HepG2 (cell line): ENCODE results near the gene UTF1. TPM values are rescaled to one million over a fixed set of nuclear protein-coding genes. Genes with fewer than 3 reads are reported as not detected.

Experiments
- ATAC-seq: fragments of 200-7000 bp; cut with Tn5 transposase; 3 replicates; pipeline ENCODE4 v1.9.1; 2020; ENCODE audit warnings: mild to moderate bottlenecking, moderate library complexity
- BruUV-seq: library from RNA; stranded (reverse); fragments of 400-500 nt; replicated peaks from 2 replicates; lab custom pipeline; 2021; lab: Mats Ljungman, UMichigan
- CTCF ChIA-PET: fragments of 300-600 bp; formaldehyde crosslinking; extraction: SDS; loops from one replicate; lab custom pipeline; 2021; ENCODE audit warnings: low total read pairs, inconsistent platforms, low intra/inter-chr PET ratio; lab: Yijun Ruan, JAX
- POLR2A ChIA-PET: fragments of 350-600 bp; sonication (Branson Sonifier 250); formaldehyde crosslinking; loops from one replicate; lab custom pipeline; 2020; ENCODE audit warnings: antibody characterized with exemption, inconsistent platforms; lab: Yijun Ruan, JAX
- DNase-seq: peaks from one replicate; pipeline ENCODE4 v3.0.0-alpha.2; 2015; ENCODE audit warnings: low spot score
- FAIRE-seq: peaks from 3 replicates; lab custom pipeline; 2011; peaks lifted over from hg19 to GRCh38; lab: Jason Lieb, UNC
- H2AFZ ChIP-seq: one replicate; pipeline ENCODE4 v1.6.1; 2011; ENCODE audit warnings: low read length, inconsistent platforms
- H3K27ac ChIP-seq: fragments of 300-600 bp; 3 replicates; pipeline ENCODE4 v1.8.0; 2011; ENCODE audit warnings: mixed run types, mild to moderate bottlenecking, mixed read lengths, low read length, inconsistent platforms; ENCODE audit not compliant: insufficient read depth; ENCODE audit errors: extremely low read length
- H3K27me3 ChIP-seq, 2 experiments: fragments of 200-600 bp in 1 of 2; 2 replicates in 1 of 2; 3 replicates in 1 of 2; pipeline versions ENCODE4 v1.6.0 to v1.8.0; 2011; ENCODE audit warnings: low read length in 2 of 2, mild to moderate bottlenecking in 2 of 2, moderate library complexity in 2 of 2, inconsistent platforms in 1 of 2; ENCODE audit not compliant: insufficient read depth in 2 of 2, control insufficient read depth in 1 of 2
- H3K36me3 ChIP-seq, 2 experiments: fragments of 200-600 bp in 1 of 2; replicated peaks in 1 of 2; 2 replicates in 1 of 2; 3 replicates in 1 of 2; pipeline versions ENCODE4 v1.5.1 to v1.8.0; 2011; ENCODE audit warnings: low read length in 2 of 2, inconsistent platforms in 1 of 2; ENCODE audit not compliant: insufficient read depth in 2 of 2, control insufficient read depth in 1 of 2
- H3K4me1 ChIP-seq: 2 replicates; pipeline ENCODE4 v1.5.1; 2012; ENCODE audit warnings: low read length, inconsistent platforms; ENCODE audit not compliant: insufficient read depth
- H3K4me2 ChIP-seq: 2 replicates; pipeline ENCODE4 v1.6.0; 2011; ENCODE audit warnings: low read depth, low read length, inconsistent platforms
- H3K4me3 ChIP-seq, 3 experiments: fragments of 200-600 bp in 1 of 3; sonication (generic), shearing (Covaris generic) in 1 of 3; replicated peaks in 1 of 3; 2 replicates each; pipeline ENCODE4 v1.5.1; 2011 to 2016; ENCODE audit warnings: low read length in 3 of 3, inconsistent platforms in 2 of 3, low read depth in 2 of 3, mild to moderate bottlenecking in 2 of 3, control low read depth in 1 of 3, mixed read lengths in 1 of 3; ENCODE audit not compliant: insufficient read depth in 1 of 3
- H3K79me2 ChIP-seq: one replicate; pipeline ENCODE4 v1.6.1; 2011; ENCODE audit warnings: low read length, inconsistent platforms; ENCODE audit not compliant: insufficient read depth
- H3K9ac ChIP-seq: 2 replicates; pipeline ENCODE4 v1.6.0; 2011; ENCODE audit warnings: mild to moderate bottlenecking, low read depth, low read length, inconsistent platforms; ENCODE audit not compliant: insufficient read depth
- H3K9me3 ChIP-seq: 2 replicates; pipeline ENCODE4 v1.5.1; 2012; ENCODE audit warnings: mild to moderate bottlenecking, low read length
- H4K20me1 ChIP-seq: 2 replicates; pipeline ENCODE4 v1.6.0; 2011; ENCODE audit warnings: inconsistent platforms, mild to moderate bottlenecking, low read length, moderate library complexity; ENCODE audit not compliant: insufficient read depth
- ELF1 ChIP-seq: sonication (generic); formaldehyde crosslinking; IDR thresholded peaks from 2 replicates; pipeline ENCODE4 v1.4.0; 2020; ENCODE audit warnings: missing genetic modification reagents
- GTF2F1 ChIP-seq: fragments of 150-350 bp; IDR thresholded peaks from 2 replicates; pipeline ENCODE4 v1.6.1; 2014; ENCODE audit warnings: low read length
- JARID2 ChIP-seq: sonication (generic); formaldehyde crosslinking; IDR thresholded peaks from 2 replicates; pipeline ENCODE4 v1.8.1; 2023; ENCODE audit warnings: missing genetic modification reagents, inconsistent platforms; ENCODE audit not compliant: insufficient replicate concordance
- RBFOX2 ChIP-seq: fragments of 200-400 bp; formaldehyde crosslinking; IDR thresholded peaks from 2 replicates; pipeline ENCODE4 v1.6.1; 2017; ENCODE audit warnings: low read depth, mild to moderate bottlenecking, low read length
- ZNF205 ChIP-seq: IDR thresholded peaks from 2 replicates; pipeline ENCODE4 v1.6.1; 2018; ENCODE audit warnings: missing biosample characterization, missing genetic modification reagents
- ZNF678 ChIP-seq: sonication (generic); formaldehyde crosslinking; IDR thresholded peaks from 2 replicates; pipeline ENCODE4 v1.4.0; 2020; ENCODE audit warnings: mild to moderate bottlenecking, missing genetic modification reagents
- WGBS: methylation state at CpG from one replicate; pipeline ENCODE4 v1.1.6; 2017; ENCODE audit warnings: low lambda C conversion rate; 5-methylcytosine and 5-hydroxymethylcytosine counted together
- in situ Hi-C: cut with HindIII; loops from 2 replicates; pipeline ENCODE4 v1.10.0; 2017; ENCODE audit warnings: low pct_unique_long_range_greater_than_20kb; ENCODE audit not compliant: extremely low pct_ligation_motif_present
- intact Hi-C: fragments of 100-400 bp; cut with micrococcal nuclease; formaldehyde crosslinking; loops from one replicate; pipeline ENCODE4 v1.10.0; 2022; ENCODE audit not compliant: unreplicated experiment
- polyA plus RNA-seq, 8 experiments: library from polyadenylated mRNA; depleted of rRNA in 3 of 8; stranded (reverse) in 7 of 8; unstranded in 1 of 8; fragments of >200 nt; fragmentation: Illumina TruSeq in 4 of 8; extraction: Trizol in 4 of 8; gene quantifications; 2 replicates each; pipeline versions ENCODE4 v1.2.1 to v1.2.3, GENCODE V29; 2011 to 2016; ENCODE audit warnings: low read depth in 4 of 8, missing spikeins in 1 of 8, mixed read lengths in 1 of 8; ENCODE audit not compliant: insufficient read depth in 1 of 8
- total RNA-seq, 5 experiments: library from RNA; depleted of rRNA; stranded (reverse); fragments of >200 nt; fragmentation: Illumina TruSeq; extraction: Trizol; gene quantifications; 2 replicates each; pipeline ENCODE4 v1.2.3, GENCODE V29; 2016; ENCODE audit warnings: low read depth in 1 of 5
- TF ChIP-seq, protein P1 (sequence below): IDR thresholded peaks from 2 replicates; pipeline ENCODE4 v1.6.1; 2012; ENCODE audit warnings: low read length, improper control_type of control experiment
- TF ChIP-seq, protein P2 (sequence below): sonication (generic); formaldehyde crosslinking; IDR thresholded peaks from 2 replicates; pipeline ENCODE4 v1.4.0; 2020; ENCODE audit warnings: missing genetic modification reagents
- TF ChIP-seq, protein P3 (sequence below): sonication (generic); formaldehyde crosslinking; conservative IDR thresholded peaks from 2 replicates; pipeline ENCODE4 v1.8.0; 2022; ENCODE audit warnings: mild to moderate bottlenecking, moderate library complexity, missing genetic modification reagents

Gene UTF1
- total and polyA plus RNA-seq, 2 of the 13 experiments (the other 11 are each of a cell fraction or from before 2014, with no cell fraction given): not detected

DNA sequence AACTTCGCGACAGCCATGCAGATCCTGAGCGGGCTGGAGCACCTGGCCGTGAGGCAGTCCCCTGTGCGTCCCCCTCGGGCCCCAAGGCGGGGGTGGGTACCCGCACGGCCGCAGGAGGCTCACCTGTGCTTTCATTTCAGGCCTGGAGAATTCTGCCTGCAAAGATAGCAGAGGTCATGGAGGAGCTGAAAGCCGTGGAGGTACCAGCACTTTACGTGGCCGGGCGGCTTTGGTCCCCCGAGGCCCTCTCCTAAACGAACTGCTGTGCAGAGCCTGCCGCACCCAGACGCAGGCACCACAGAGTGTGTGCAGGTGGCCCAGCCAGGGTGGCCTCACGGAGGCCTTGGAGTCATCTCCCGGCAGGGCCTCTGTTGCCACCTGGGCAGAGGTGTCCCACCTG is 11.1 kb upstream of the UTF1 start:
- no peak for TF ChIP-seq ELF1 (CRISPR knock-in tag)
- no peak for TF ChIP-seq RBFOX2
- TF ChIP-seq, protein P1, sequence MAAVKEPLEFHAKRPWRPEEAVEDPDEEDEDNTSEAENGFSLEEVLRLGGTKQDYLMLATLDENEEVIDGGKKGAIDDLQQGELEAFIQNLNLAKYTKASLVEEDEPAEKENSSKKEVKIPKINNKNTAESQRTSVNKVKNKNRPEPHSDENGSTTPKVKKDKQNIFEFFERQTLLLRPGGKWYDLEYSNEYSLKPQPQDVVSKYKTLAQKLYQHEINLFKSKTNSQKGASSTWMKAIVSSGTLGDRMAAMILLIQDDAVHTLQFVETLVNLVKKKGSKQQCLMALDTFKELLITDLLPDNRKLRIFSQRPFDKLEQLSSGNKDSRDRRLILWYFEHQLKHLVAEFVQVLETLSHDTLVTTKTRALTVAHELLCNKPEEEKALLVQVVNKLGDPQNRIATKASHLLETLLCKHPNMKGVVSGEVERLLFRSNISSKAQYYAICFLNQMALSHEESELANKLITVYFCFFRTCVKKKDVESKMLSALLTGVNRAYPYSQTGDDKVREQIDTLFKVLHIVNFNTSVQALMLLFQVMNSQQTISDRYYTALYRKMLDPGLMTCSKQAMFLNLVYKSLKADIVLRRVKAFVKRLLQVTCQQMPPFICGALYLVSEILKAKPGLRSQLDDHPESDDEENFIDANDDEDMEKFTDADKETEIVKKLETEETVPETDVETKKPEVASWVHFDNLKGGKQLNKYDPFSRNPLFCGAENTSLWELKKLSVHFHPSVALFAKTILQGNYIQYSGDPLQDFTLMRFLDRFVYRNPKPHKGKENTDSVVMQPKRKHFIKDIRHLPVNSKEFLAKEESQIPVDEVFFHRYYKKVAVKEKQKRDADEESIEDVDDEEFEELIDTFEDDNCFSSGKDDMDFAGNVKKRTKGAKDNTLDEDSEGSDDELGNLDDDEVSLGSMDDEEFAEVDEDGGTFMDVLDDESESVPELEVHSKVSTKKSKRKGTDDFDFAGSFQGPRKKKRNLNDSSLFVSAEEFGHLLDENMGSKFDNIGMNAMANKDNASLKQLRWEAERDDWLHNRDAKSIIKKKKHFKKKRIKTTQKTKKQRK: no peak
- no peak for TF ChIP-seq ZNF205 (CRISPR knock-in tag)
- TF ChIP-seq JARID2 (CRISPR knock-in tag): no peak
- in situ Hi-C loops (no loop called here), intact Hi-C loops (no loop called here)
- Histone ChIP-seq H3K36me3 (no peaks in the 10 kb centered on the region), H3K4me1 (no peaks in the 10 kb centered on the region), H4K20me1 (peaks cover 5% of the 10 kb centered on the region; the same call in 1 of the 2 replicates), H3K9ac (no peak overlapping the region), H3K27ac (no peak overlapping the region), H2AFZ (no peak overlapping the region), H3K9me3 (no peaks in the 10 kb centered on the region), H3K4me2 (no peak overlapping the region), H3K27me3 (peaks cover 10 to 57% of the 10 kb centered on the region in 2 experiments; a peak in 4 of 5 replicates), H3K79me2 (no peaks in the 10 kb centered on the region), H3K4me3 (no peak overlapping the region)
- CTCF ChIA-PET: no interaction called here
- POLR2A ChIA-PET: no interaction called here
- ATAC-seq (no peak), DNase-seq (no peak), FAIRE-seq (no peak)
- WGBS: 29% methylated on average over 5 of the region's 20 CpGs
- no TSS peak for BruUV-seq

DNA sequence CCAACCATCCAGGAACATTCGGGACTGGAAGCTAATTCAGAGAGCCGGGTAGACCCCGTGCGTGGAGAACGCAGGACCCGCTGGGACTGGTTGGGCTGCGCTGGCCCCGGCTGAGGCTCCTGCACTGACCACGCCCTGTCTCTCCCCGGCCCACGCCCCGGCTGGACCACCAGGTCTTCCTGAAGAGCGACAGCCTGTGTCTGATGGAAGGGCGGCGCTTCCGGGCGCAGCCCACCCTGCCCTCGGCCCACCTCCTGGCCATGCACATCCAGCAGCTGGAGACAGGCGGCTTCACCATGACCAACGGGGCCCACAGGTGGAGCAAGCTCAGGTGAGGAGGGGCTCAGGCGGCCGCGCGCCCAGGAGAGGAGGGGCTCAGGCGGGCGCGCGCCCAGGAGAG is 10.2 kb upstream of the UTF1 start:
- H3K27ac ChIP-seq: no peak overlapping the region
- H3K36me3 ChIP-seq: no peaks in the 10 kb centered on the region
- peaks cover 11 to 57% of the 10 kb centered on the region in 2 experiments; a peak in 4 of 5 replicates for H3K27me3 ChIP-seq
- 34% methylated on average over 14 of the region's 28 CpGs for WGBS
- H3K4me3 ChIP-seq: no peak overlapping the region
- intact Hi-C loops: no loop called here
- H2AFZ ChIP-seq: no peak overlapping the region
- no peak overlapping the region for H3K4me2 ChIP-seq
- no peaks in the 10 kb centered on the region for H3K79me2 ChIP-seq
- FAIRE-seq (no peak), DNase-seq (no peak), ATAC-seq (no peak)
- peaks cover 4% of the 10 kb centered on the region; the same call in 1 of the 2 replicates for H4K20me1 ChIP-seq
- H3K4me1 ChIP-seq: no peaks in the 10 kb centered on the region
- no peaks in the 10 kb centered on the region for H3K9me3 ChIP-seq
- ChIA-PET POLR2A (no interaction called here), CTCF (no interaction called here)
- no peak overlapping the region for H3K9ac ChIP-seq
- BruUV-seq: no TSS peak
- in situ Hi-C loops: no loop called here
- TF ChIP-seq, protein P2, sequence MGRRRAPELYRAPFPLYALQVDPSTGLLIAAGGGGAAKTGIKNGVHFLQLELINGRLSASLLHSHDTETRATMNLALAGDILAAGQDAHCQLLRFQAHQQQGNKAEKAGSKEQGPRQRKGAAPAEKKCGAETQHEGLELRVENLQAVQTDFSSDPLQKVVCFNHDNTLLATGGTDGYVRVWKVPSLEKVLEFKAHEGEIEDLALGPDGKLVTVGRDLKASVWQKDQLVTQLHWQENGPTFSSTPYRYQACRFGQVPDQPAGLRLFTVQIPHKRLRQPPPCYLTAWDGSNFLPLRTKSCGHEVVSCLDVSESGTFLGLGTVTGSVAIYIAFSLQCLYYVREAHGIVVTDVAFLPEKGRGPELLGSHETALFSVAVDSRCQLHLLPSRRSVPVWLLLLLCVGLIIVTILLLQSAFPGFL (CRISPR knock-in tag): no peak
- TF ChIP-seq GTF2F1 (no peak), ZNF678 (CRISPR knock-in tag) (no peak)
- TF ChIP-seq, protein P3, sequence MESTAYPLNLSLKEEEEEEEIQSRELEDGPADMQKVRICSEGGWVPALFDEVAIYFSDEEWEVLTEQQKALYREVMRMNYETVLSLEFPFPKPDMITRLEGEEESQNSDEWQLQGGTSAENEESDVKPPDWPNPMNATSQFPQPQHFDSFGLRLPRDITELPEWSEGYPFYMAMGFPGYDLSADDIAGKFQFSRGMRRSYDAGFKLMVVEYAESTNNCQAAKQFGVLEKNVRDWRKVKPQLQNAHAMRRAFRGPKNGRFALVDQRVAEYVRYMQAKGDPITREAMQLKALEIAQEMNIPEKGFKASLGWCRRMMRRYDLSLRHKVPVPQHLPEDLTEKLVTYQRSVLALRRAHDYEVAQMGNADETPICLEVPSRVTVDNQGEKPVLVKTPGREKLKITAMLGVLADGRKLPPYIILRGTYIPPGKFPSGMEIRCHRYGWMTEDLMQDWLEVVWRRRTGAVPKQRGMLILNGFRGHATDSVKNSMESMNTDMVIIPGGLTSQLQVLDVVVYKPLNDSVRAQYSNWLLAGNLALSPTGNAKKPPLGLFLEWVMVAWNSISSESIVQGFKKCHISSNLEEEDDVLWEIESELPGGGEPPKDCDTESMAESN: no peak
